ENCODE results near the gene SEMA3A. TPM values are rescaled to one million over a fixed set of nuclear protein-coding genes. Genes with fewer than 3 reads are reported as not detected.
"Not testable (repeated sequence)": the region's sequence is repeated elsewhere in the genome, so short reads cannot be mapped to it uniquely, and the experiment has no call there.

The SEMA3A gene
- total and polyA plus RNA-seq, 8 donors = 0.05 to 0.79 (median 0.46) TPM

DNA sequence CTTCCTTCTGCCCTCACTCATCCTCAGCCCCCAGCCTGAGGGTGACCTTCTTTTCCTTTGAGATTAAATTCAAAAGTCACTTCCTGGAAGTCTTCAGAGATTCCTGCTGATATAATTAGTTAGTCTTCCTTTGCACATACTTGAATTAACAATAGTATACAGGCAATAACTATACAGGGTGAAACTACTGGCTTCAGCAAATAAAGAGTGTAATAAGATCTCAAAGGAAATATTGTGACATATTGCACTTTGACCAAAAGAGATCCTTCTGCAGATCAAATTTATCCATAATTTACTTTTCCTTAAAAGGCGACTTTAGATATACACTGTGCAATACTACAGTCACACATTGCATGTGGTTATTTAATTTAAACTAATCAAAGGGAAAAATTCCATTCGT, 123.8 kb downstream of the SEMA3A start:
- ATAC-seq = no peak
- no peak overlapping the region for H3K4me3 ChIP-seq
- no peak for FAIRE-seq
- no peak for TF ChIP-seq CTCF (IDR thresholded peaks at IDR 0.05)
- H3K9me3 ChIP-seq = no peaks in the 10 kb centered on the region
- no peaks in the 10 kb centered on the region for H3K36me3 ChIP-seq
- DNase-seq = no peak
- no peaks in the 10 kb centered on the region for H3K4me1 ChIP-seq
- intact Hi-C loops (cut with DNase I) = no loop called here
- H3K27ac ChIP-seq = no peak overlapping the region
- WGBS, 2 donors = 51 to 68% methylated on average over 2 of the region's 2 CpGs
- no peaks in the 10 kb centered on the region for H3K27me3 ChIP-seq

- Histone ChIP-seq H3K4me3 (no peak overlapping the region), H3K27me3 (no peaks in the 10 kb centered on the region), H3K9me3 (no peaks in the 10 kb centered on the region), H3K4me1 (no peaks in the 10 kb centered on the region), H3K27ac (no peak overlapping the region), H3K36me3 (no peaks in the 10 kb centered on the region)
- no peak for DNase-seq
- intact Hi-C loops (cut with DNase I) = no loop called here
- TF ChIP-seq CTCF (IDR thresholded peaks at IDR 0.05) = no peak
- no peak for ATAC-seq
- WGBS, 2 donors = 72 to 74% methylated on average over 2 of the region's 2 CpGs
- no peak for FAIRE-seq
Observed at GRCh38 chr7:84069999-84070500, 124.5 kb downstream of the SEMA3A start.

GRCh38 chr7:84069033-84069432, 125.6 kb downstream of the SEMA3A start:
- no peak for FAIRE-seq
- intact Hi-C loops (cut with DNase I) = no loop called here
- Histone ChIP-seq H3K27ac (no peak overlapping the region), H3K36me3 (no peaks in the 10 kb centered on the region), H3K4me1 (no peaks in the 10 kb centered on the region), H3K4me3 (no peak overlapping the region), H3K27me3 (no peaks in the 10 kb centered on the region), H3K9me3 (no peaks in the 10 kb centered on the region)
- ATAC-seq = no peak
- no peak for DNase-seq
- WGBS, 2 donors = 15 to 24% methylated on average over 1 of the region's 1 CpG
- no peak for TF ChIP-seq CTCF (IDR thresholded peaks at IDR 0.05)

DNA sequence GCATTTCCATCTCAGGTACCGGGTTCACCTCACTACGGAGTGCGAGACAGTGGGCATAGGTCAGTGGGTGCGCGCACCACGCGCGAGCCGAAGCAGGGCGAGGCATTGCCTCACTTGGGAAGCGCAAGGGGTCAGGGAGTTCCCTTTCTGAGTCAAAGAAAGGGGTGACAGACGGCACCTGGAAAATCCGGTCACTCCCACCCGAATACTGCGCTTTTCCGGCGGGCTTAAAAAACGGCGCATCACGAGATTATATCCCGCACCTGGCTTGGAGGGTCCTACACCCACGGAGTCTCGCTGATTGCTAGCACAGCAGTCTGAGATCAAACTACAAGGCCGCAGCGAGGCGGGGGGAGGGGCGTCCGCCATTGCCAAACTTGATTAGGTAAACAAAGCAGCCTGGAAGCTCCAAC, 132.1 kb downstream of the SEMA3A start:
- H3K27me3 ChIP-seq; intact Hi-C loops (cut with DNase I); H3K9me3 ChIP-seq; DNase-seq; H3K36me3 ChIP-seq; FAIRE-seq; ATAC-seq; H3K4me3 ChIP-seq; H3K27ac ChIP-seq; H3K4me1 ChIP-seq: not testable (repeated sequence)
- 92 to 96% methylated on average over 28 of the region's 28 CpGs for WGBS, 2 donors

DNA sequence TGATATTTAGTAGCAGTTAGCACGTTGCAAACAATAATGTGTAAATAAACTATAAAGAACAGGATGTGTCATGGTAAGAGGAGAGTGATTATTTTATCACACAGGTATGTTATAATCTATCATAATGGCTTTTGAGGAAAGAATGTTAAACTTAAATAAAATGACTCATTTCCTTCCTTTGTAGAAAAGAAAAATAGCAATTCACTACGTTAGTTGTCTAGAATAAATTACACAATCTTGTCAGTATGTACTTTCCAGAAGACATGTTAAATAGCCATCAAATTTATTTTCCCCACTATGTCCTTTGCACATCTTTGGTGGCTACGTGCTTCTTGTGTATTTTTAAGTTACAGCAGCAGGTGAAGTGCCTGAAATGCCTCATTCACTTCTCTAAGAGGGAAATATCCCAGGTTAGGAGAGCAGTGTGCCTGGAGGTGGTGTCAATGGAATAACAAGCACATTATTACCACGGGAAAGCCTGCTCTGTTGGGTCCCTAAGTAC, 133.8 kb downstream of the SEMA3A start:
- Histone ChIP-seq H3K36me3 (no peaks in the 10 kb centered on the region), H3K9me3 (no peaks in the 10 kb centered on the region), H3K27me3 (no peaks in the 10 kb centered on the region), H3K27ac (no peak overlapping the region), H3K4me3 (no peak overlapping the region), H3K4me1 (no peaks in the 10 kb centered on the region)
- ATAC-seq = no peak
- no peak for TF ChIP-seq CTCF (IDR thresholded peaks at IDR 0.05)
- WGBS, 2 donors = 35 to 40% methylated on average over 4 of the region's 4 CpGs
- FAIRE-seq = no peak
- intact Hi-C loops (cut with DNase I) = no loop called here
- DNase-seq = no peak

All from pancreas (tissue), 10 donors.